ENCODE results near the gene PDZD2.

Gene PDZD2

DNA sequence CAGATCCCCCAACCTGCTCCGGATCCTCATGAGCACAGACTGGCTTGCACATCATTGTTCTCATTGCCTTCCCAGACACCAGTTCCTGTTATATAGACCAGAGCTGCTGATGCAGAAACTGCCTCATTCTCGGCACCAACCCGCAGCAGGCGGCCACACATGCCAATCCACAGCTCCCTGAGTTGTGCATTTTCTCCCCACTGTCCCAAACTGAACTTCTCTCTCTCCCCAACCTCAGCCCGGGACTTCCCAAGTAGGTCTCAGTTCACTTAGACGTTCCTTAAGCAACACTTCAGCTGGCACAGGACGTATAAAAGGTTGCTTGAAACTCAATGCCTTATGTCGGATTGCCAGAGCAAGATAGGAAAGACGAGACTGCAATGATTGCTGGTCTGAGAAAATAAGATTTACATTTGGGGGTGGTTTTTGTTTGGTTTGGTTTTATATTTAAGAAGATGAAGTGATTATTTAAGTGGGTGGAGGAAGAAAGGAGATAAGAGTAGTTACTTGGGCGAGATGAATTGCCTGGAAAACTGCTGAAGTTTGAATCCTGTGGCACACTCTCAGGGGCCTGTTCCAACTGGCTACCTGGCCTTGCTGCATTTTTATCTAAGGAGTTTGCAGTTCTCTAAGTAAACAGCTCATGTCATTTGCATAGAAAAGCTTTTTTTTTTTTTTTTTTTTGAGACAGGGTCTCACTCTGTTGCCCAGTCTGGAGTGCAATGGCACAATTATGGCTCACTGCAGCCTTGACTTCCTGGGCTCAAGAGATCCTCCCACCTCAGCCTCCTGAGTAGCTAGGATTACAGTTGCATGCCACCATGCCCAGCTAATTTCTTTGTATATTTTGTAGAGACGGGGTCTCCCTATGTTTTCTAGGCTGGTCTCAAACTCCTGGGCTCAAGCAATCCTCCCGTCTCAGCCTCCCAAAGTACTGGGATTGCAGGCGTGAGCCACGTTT, 379.8 kb downstream of the PDZD2 start:
- H3K36me3 ChIP-seq (ENCODE audit: insufficient read depth, low read length), result no peaks in the 10 kb centered on the region
- peaks cover 34% of the 10 kb centered on the region for H3K4me1 ChIP-seq (ENCODE audit: insufficient read depth, low read length)
- H3K9ac ChIP-seq (ENCODE audit: low read depth, low read length), result no peak overlapping the region
- no peaks in the 10 kb centered on the region for H3K9me3 ChIP-seq (ENCODE audit: control insufficient read depth, insufficient read depth, low read length)

DNA sequence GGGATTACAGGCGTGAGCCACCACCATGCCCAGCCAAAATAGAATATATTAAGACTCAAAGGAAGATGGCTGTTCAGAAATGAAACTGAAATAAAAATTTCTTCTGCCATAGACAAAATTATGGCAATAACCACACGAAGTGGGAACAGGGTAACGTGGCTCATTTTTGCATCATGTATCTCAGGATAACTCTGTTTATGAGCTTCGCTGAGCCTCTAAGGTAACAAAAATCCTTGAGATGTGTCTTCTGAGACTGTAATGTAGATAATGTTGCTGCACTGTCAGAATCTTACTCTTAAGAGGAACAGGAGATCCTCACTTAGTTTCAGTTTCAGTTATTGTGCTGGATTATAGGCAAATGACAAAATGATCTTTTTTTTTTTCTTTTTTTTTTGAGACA, 381.3 kb downstream of the PDZD2 start:
- Histone ChIP-seq H3K4me1 (ENCODE audit: insufficient read depth, low read length) (peaks cover 26% of the 10 kb centered on the region), H3K9ac (ENCODE audit: low read depth, low read length) (no peak overlapping the region), H3K9me3 (ENCODE audit: control insufficient read depth, insufficient read depth, low read length) (no peaks in the 10 kb centered on the region), H3K36me3 (ENCODE audit: insufficient read depth, low read length) (no peaks in the 10 kb centered on the region)

DNA sequence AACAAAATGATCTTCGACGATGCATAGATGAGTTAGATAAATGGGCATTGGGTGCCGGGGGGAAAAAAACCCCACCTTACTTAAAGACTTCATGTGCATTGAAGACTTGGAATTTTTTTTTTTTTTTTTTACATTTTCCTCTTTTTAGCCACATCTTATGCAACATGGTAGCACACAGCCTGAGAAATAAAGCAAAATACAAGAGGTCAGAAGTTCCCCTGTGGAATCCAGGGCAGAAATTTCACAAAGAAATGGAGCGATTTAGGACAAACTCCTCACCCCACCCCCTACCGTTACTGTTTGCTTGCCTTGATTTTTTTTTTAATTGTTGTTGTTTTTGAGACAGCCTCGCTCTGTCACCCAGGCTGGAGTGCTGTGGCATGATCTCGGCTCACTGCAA, 382.0 kb downstream of the PDZD2 start:
- H3K9ac ChIP-seq (ENCODE audit: low read depth, low read length), result no peak overlapping the region
- H3K36me3 ChIP-seq (ENCODE audit: insufficient read depth, low read length), result no peaks in the 10 kb centered on the region
- no peaks in the 10 kb centered on the region for H3K9me3 ChIP-seq (ENCODE audit: control insufficient read depth, insufficient read depth, low read length)
- H3K4me1 ChIP-seq (ENCODE audit: insufficient read depth, low read length), result peaks cover 23% of the 10 kb centered on the region

DNA sequence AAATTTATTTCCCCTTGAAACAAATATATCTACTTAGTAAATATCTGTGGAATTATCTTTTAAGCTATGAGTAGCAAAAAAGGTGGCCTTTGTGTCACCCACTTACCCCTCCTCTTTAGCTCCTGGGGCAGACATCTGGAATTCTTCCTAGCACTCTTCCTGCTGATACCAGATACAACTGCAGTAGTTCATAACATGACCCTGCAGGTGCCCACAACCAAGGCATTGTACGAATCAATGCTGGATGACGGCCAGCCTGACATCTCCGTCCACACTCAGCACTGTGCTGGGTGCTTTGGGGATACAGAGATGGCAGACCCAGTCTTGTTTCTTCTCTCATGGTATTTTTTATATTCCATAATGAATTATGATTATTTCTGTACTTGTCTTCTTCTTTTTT, 382.8 kb downstream of the PDZD2 start:
- H3K4me1 ChIP-seq (ENCODE audit: insufficient read depth, low read length), result peaks cover 15% of the 10 kb centered on the region
- H3K9me3 ChIP-seq (ENCODE audit: control insufficient read depth, insufficient read depth, low read length), result no peaks in the 10 kb centered on the region
- H3K9ac ChIP-seq (ENCODE audit: low read depth, low read length), result no peak overlapping the region
- no peaks in the 10 kb centered on the region for H3K36me3 ChIP-seq (ENCODE audit: insufficient read depth, low read length)

DNA sequence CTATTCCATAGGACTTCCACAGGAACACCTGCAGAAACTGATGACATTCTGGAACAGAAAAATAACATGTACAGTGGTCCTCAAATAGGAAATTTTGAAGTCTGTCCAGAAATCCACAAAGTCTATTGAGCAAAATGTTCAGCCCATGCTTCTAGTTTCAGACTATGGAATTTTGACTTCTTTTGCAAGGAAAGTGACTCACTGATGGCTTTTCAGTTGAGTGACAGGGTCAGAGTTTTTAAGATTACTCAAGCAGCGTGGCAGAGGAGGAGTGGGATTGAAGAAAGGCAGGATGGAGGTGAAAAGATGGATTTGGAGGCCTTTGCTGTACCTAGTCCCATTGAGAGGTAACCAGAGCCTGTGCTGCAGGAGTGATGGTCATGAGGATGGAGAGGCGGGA, 383.7 kb downstream of the PDZD2 start:
- no peak overlapping the region for H3K9ac ChIP-seq (ENCODE audit: low read depth, low read length)
- H3K36me3 ChIP-seq (ENCODE audit: insufficient read depth, low read length), result no peaks in the 10 kb centered on the region
- H3K4me1 ChIP-seq (ENCODE audit: insufficient read depth, low read length), result peaks cover 16% of the 10 kb centered on the region
- no peaks in the 10 kb centered on the region for H3K9me3 ChIP-seq (ENCODE audit: control insufficient read depth, insufficient read depth, low read length)

DNA sequence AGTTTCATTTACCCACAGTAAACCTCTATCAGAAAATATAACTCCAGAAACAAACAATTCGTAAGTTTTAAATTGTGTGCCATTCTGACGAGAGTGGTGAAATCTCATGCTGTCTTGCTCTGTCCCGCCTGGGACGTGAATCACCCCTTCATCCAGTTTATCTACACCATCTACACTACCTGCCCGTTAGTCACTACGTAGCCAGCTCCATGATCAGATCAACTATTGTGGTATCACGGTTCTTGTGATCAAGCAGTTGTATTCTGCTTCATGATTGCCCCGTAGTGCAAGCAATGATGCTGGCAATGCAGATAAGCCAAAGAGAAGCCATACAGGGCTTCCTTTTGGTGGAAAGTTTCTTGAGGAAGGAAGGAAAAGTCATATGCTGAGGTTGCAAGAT, 384.9 kb downstream of the PDZD2 start:
- Histone ChIP-seq H3K9ac (ENCODE audit: low read depth, low read length) (no peak overlapping the region), H3K4me1 (ENCODE audit: insufficient read depth, low read length) (peaks cover 15% of the 10 kb centered on the region), H3K36me3 (ENCODE audit: insufficient read depth, low read length) (no peaks in the 10 kb centered on the region), H3K9me3 (ENCODE audit: control insufficient read depth, insufficient read depth, low read length) (no peaks in the 10 kb centered on the region)

DNA sequence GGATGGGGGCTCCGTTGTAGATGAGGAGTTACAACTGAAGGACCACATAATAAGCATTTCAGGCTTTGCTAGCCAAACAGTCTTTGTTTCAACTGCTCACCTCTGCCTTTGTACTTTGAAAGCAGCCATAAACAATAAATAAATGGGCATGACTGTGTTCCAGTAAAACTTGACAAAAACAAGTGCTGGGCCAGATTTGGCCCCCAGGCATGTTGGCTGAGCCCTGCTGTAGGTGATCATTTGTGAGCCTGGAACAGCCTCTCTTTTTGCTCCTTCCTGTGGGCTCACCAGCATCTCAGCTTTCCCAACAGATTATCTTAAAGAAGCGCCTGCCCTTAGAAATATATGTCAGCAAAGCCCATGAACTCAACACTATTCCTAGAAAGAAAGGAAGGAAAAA, 385.8 kb downstream of the PDZD2 start:
- Histone ChIP-seq H3K4me1 (ENCODE audit: insufficient read depth, low read length) (peaks cover 15% of the 10 kb centered on the region), H3K36me3 (ENCODE audit: insufficient read depth, low read length) (no peaks in the 10 kb centered on the region), H3K9me3 (ENCODE audit: control insufficient read depth, insufficient read depth, low read length) (no peaks in the 10 kb centered on the region), H3K9ac (ENCODE audit: low read depth, low read length) (no peak overlapping the region)

DNA sequence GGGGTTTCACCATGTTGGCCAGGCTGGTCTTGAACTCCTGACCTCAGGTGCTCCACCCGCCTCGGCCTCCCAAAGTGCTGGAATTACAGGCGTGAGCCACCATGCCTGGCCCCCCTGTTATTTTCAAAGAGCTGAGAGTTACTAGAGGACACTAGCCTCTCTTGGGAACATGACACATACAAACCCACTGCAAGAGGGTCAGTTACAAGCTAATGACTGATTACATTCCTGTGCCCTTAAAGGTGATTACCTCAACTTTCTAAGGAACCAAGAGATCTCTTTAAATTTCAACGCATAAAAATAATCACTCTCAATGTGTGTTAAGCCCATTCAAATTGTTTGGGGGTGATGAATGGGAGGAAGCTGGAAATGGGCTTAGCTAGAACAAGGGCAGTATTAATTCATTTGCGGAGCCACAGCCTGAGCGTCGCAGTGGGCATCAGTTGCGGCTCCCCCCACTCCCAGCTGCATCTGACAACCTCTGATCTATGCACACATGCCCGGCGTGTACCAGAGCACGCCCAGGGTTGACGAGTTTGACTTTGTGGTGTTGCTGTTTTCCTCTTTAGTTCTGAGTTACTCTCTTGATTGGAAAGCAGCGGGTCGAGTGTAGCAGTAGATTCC, 388.3 kb downstream of the PDZD2 start:
- Histone ChIP-seq H3K9ac (ENCODE audit: low read depth, low read length) (no peak overlapping the region), H3K4me1 (ENCODE audit: insufficient read depth, low read length) (peaks cover 22% of the 10 kb centered on the region), H3K9me3 (ENCODE audit: control insufficient read depth, insufficient read depth, low read length) (no peaks in the 10 kb centered on the region), H3K36me3 (ENCODE audit: insufficient read depth, low read length) (no peaks in the 10 kb centered on the region)

DNA sequence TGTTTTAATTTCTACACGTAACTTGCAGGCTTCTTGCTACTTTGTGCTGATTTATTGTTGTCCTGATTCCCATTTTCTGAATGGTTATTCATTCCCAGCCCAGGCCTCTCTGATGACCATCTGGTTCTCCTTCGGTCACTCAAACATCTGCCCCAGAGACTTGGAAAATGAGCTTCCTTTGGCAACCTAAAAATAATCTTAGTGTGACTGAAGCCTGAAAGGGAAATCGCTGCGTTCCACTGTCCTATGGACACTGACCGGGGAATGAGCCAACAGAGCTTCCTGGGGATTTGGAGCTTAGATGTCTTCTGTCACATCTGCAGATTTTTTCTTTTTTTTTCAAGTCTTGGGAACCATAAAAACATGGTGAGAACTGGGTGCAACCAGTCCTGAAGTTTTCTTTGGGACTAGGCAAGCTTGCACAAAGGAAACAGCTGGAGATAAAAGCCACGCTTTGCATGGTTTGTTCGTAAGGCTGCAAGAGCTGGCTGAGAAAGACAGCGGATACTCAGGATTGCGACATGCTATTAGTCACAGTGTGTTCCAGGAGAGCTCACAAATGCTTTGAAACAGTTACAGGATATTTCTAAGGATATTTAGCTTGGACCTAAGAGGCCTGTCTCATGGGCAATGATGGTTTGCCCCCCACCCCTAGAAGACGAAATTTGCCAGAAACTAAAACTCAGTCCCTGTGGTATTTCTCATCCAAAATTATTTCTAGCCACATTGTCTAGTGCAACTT, 389.0 kb downstream of the PDZD2 start:
- Histone ChIP-seq H3K36me3 (ENCODE audit: insufficient read depth, low read length) (no peaks in the 10 kb centered on the region), H3K9ac (ENCODE audit: low read depth, low read length) (no peak overlapping the region), H3K9me3 (ENCODE audit: control insufficient read depth, insufficient read depth, low read length) (no peaks in the 10 kb centered on the region), H3K4me1 (ENCODE audit: insufficient read depth, low read length) (peaks cover 22% of the 10 kb centered on the region)

DNA sequence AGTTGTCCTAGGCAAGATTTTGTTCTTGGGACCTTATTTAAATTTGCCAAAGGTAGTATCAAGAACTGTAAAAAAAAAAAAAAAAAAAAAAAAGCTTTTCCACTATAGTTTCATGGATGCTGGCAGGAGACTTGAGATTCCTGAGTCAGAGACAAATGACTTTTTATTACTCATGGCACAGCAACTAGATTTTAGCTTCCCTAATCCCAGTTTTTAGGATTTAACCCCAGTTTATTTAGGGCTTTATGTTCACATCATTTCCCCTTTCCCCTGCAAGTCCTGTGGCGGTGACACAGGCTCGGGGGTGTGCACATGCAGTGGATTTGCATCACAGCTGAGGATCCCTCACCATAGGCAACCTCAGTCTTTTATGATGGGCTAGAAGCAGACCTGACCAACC, 390.3 kb downstream of the PDZD2 start:
- Histone ChIP-seq H3K4me1 (ENCODE audit: insufficient read depth, low read length) (peaks cover 22% of the 10 kb centered on the region), H3K9me3 (ENCODE audit: control insufficient read depth, insufficient read depth, low read length) (no peaks in the 10 kb centered on the region), H3K9ac (ENCODE audit: low read depth, low read length) (no peak overlapping the region)

DNA sequence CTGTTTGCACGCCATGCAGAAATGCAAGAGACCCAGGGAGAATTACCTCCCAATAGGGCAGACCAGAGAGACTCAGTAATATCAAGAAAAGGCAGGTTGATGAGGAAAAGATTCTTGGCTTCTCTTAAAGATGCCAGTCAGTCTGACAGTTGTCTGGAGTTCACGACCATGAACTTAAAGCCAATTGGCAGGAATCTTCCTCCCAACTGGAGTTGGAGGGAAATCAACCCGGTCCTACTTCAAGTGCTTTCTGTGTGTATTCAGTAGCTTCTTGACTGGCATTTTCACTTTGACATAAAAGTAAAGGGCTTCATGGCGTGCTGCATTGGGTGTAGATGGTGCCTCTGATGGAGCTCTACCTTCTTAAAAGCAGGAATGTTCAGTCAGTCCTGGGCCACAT, 390.9 kb downstream of the PDZD2 start:
- no peaks in the 10 kb centered on the region for H3K9me3 ChIP-seq (ENCODE audit: control insufficient read depth, insufficient read depth, low read length)
- H3K36me3 ChIP-seq (ENCODE audit: insufficient read depth, low read length), result no peaks in the 10 kb centered on the region
- H3K9ac ChIP-seq (ENCODE audit: low read depth, low read length), result no peak overlapping the region
- H3K4me1 ChIP-seq (ENCODE audit: insufficient read depth, low read length), result peaks cover 22% of the 10 kb centered on the region

More for the DNA sequence above, 390.3 kb downstream of the PDZD2 start:
- no peaks in the 10 kb centered on the region for H3K36me3 ChIP-seq (ENCODE audit: insufficient read depth, low read length)

DNA sequence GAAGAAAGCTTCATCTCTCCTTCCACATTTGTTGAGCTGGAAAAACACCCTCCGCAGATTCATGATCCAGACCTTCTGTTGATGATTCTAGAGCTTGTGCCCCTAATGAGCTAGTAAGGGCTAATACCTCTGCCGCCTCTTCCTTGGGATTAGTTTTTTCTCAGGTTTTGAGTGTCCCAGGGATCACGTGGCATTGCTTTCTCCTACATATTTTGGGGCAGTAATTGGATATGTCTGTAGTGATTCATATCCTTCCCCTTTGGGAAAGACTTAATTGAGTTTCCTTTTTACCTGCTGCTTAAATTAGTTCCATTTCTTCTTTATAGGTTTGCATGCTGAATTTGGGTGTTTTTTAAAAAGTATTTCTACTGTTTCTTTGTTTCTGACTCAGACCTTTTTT, 391.3 kb downstream of the PDZD2 start:
- H3K4me1 ChIP-seq (ENCODE audit: insufficient read depth, low read length), result peaks cover 22% of the 10 kb centered on the region
- H3K9me3 ChIP-seq (ENCODE audit: control insufficient read depth, insufficient read depth, low read length), result no peaks in the 10 kb centered on the region
- H3K36me3 ChIP-seq (ENCODE audit: insufficient read depth, low read length), result no peaks in the 10 kb centered on the region
- no peak overlapping the region for H3K9ac ChIP-seq (ENCODE audit: low read depth, low read length)

DNA sequence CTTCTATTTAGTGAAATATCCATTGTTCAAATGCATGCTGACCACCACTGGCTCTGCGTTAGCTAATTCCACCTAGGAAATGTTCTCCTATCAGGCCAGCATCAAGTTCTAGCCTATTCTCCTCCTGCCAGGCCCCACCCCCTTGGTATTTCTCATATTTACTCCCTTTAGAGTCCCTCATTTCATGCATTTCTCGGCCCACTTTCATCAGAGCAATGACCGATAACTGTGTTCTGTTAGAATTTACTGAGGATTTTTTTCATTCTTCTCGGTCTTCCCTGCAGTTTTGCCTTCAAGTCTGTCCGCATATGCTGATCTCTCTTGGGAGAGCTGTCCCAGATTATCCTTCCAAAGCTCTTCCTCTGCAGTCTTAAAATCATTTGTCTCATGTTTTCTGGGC, 391.8 kb downstream of the PDZD2 start:
- Histone ChIP-seq H3K4me1 (ENCODE audit: insufficient read depth, low read length) (peaks cover 22% of the 10 kb centered on the region), H3K9me3 (ENCODE audit: control insufficient read depth, insufficient read depth, low read length) (no peaks in the 10 kb centered on the region; the same call in 1 of the 2 replicates), H3K9ac (ENCODE audit: low read depth, low read length) (no peak overlapping the region), H3K36me3 (ENCODE audit: insufficient read depth, low read length) (no peaks in the 10 kb centered on the region)

DNA sequence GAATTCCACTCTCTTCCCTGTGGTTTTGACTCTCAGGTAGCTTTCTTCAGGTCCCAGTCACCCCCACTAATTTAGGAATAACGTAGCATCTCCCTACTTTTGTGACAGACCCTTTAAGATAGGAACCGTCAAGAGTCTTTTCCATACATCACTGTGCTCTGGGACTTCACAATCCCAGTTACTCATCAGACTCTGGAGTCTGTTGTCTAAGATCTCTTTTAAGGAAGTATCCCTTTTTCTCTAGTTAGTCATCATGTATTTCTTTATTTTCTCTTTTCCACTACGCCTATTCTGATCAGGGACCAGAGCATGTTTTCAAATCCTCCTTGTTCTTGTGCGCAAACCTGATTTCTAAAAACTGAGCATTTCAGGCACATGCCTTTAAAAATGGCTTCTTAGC, 392.2 kb downstream of the PDZD2 start:
- Histone ChIP-seq H3K9me3 (ENCODE audit: control insufficient read depth, insufficient read depth, low read length) (no peaks in the 10 kb centered on the region; the same call in 1 of the 2 replicates), H3K36me3 (ENCODE audit: insufficient read depth, low read length) (no peaks in the 10 kb centered on the region), H3K9ac (ENCODE audit: low read depth, low read length) (no peak overlapping the region), H3K4me1 (ENCODE audit: insufficient read depth, low read length) (peaks cover 22% of the 10 kb centered on the region)
